ENCODE data around the gene ATXN1. TPM values are rescaled to one million over a fixed set of nuclear protein-coding genes. Genes with fewer than 3 reads are reported as not detected.

Gene ATXN1
- total RNA-seq, 1 experiment from 2014 or later, result 20.8 TPM

DNA sequence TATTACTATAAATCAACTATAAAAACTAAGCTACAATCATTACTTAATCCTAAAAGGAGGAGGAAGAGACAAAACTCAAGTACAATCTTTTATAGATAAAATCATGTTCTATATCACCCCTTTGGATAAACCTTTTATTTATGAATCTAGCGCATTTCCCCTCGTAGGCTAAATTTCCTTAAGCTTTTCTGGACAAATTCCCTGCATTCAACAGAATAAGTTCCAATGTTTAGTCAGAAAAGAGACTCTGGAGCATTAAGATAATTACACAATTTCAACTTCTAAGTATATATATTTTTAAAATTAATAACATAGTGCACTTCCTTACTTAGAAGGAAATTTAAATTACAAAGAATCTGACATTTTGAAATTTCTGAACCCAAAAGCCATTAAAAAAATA is 37.9 kb downstream of the ATXN1 start:
- Histone ChIP-seq H3K27me3 (replicated peaks) (no peaks in the 10 kb centered on the region), H3K27ac (peak overlapping the region; percentile 56), H3K9me3 (replicated peaks) (no peaks in the 10 kb centered on the region), H3K4me1 (replicated peaks) (peaks cover 61% of the 10 kb centered on the region), H3K36me3 (peaks cover under 1% of the 10 kb centered on the region; the same call in 1 of the 2 replicates), H3K4me3 (no peak overlapping the region)
- DNase-seq (ENCODE audit: low read depth in 1 of 2, low spot score in 2 of 2), result no peak

DNA sequence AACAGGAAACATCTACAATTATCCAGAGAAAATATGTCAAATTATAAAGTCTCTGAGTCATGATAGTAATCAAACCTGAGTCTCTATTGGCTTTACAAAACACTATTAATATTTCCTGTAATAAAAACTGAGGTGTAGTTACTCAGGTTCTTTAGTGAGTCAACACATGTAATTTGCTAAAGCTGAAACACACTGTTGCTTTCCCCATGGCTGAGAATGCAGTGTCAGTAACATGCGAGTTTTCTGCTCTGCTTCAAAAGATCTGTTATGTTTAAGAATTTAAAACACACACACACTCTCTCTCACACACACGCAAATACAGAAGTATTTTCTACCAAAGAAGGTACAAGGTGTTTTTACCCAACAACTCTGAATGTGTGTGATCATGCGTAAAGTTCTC is 38.6 kb downstream of the ATXN1 start:
- Histone ChIP-seq H3K4me3 (no peak overlapping the region), H3K27ac (0 out of 2 replicates have a peak overlapping the region, but pooled peaks have one; percentile 56)
- DNase-seq (ENCODE audit: low read depth in 1 of 2, low spot score in 2 of 2), result no peak

DNA sequence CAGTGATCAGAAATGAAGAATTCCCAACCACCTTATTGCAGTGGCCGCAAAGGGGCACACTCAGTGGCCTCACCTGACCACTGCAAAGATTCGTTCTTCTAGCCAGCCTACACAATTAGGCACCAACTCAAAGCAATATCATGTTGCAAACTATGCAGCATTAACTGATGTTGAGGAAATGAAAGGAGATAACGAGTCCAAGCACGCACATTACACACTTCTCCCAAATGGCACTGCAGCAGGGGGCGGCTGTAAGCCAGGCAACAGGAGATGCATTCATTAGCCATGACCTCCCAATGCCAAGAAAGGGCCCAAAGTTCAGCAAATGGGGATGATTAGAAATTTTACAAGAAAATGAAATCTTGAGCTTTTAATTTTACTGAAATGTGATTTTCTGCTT is 39.3 kb downstream of the ATXN1 start:
- H3K4me3 ChIP-seq, result no peak overlapping the region
- H3K27ac ChIP-seq, result no peak overlapping the region
- no peaks in the 10 kb centered on the region for H3K27me3 ChIP-seq (replicated peaks)
- no peak for DNase-seq (ENCODE audit: low read depth in 1 of 2, low spot score in 2 of 2)
- H3K4me1 ChIP-seq (replicated peaks), result peaks cover 55% of the 10 kb centered on the region
- peaks cover 3% of the 10 kb centered on the region; the same call in 1 of the 2 replicates for H3K36me3 ChIP-seq
- H3K9me3 ChIP-seq (replicated peaks), result no peaks in the 10 kb centered on the region

More for the DNA sequence above, 38.6 kb downstream of the ATXN1 start:
- Histone ChIP-seq H3K36me3 (peaks cover 3% of the 10 kb centered on the region; the same call in 1 of the 2 replicates), H3K9me3 (replicated peaks) (no peaks in the 10 kb centered on the region), H3K27me3 (replicated peaks) (no peaks in the 10 kb centered on the region), H3K4me1 (replicated peaks) (peaks cover 57% of the 10 kb centered on the region)

DNA sequence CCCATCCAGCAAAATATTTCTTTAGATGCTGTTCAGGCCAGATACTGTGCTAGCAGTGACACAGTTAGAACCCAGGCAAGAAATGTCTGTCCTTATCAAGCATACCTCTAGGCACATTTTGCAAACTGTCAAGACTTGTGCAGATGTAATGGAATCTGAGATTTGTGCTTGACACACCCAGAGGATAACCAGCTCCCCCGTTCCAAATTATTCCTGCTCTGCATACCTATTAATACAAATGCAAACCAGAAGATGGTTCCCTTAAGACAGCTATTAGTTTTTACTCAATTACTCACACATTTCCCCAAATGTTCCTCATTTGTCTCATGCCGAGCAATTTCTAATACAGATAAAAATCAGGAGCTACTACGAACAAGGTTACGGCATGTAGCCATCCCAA is 40.4 kb downstream of the ATXN1 start:
- Histone ChIP-seq H3K4me1 (replicated peaks) (peaks cover 44% of the 10 kb centered on the region), H3K27ac (no peak overlapping the region), H3K4me3 (no peak overlapping the region), H3K27me3 (replicated peaks) (no peaks in the 10 kb centered on the region), H3K36me3 (peaks cover 3% of the 10 kb centered on the region; the same call in 1 of the 2 replicates), H3K9me3 (replicated peaks) (no peaks in the 10 kb centered on the region)
- DNase-seq (ENCODE audit: low read depth in 1 of 2, low spot score in 2 of 2), result no peak

GRCh38 chr6:16719488-16719887 is 41.8 kb downstream of the ATXN1 start:
- Histone ChIP-seq H3K27me3 (replicated peaks) (no peaks in the 10 kb centered on the region), H3K27ac (no peak overlapping the region), H3K4me1 (replicated peaks) (peaks cover 31% of the 10 kb centered on the region), H3K36me3 (peaks cover 3% of the 10 kb centered on the region; the same call in 1 of the 2 replicates), H3K9me3 (replicated peaks) (no peaks in the 10 kb centered on the region), H3K4me3 (no peak overlapping the region)
- DNase-seq (ENCODE audit: low read depth in 1 of 2, low spot score in 2 of 2), result no peak

- no peaks in the 10 kb centered on the region for H3K9me3 ChIP-seq (replicated peaks)
- no peak overlapping the region for H3K27ac ChIP-seq
- H3K27me3 ChIP-seq (replicated peaks), result no peaks in the 10 kb centered on the region
- H3K36me3 ChIP-seq, result peaks cover 3% of the 10 kb centered on the region; the same call in 1 of the 2 replicates
- H3K4me3 ChIP-seq, result no peak overlapping the region
- peaks cover 25% of the 10 kb centered on the region for H3K4me1 ChIP-seq (replicated peaks)
- DNase-seq (ENCODE audit: low read depth in 1 of 2, low spot score in 2 of 2), result no peak
These were observed 42.9 kb downstream of the ATXN1 start for GRCh38 chr6:16718356-16718755.

DNA sequence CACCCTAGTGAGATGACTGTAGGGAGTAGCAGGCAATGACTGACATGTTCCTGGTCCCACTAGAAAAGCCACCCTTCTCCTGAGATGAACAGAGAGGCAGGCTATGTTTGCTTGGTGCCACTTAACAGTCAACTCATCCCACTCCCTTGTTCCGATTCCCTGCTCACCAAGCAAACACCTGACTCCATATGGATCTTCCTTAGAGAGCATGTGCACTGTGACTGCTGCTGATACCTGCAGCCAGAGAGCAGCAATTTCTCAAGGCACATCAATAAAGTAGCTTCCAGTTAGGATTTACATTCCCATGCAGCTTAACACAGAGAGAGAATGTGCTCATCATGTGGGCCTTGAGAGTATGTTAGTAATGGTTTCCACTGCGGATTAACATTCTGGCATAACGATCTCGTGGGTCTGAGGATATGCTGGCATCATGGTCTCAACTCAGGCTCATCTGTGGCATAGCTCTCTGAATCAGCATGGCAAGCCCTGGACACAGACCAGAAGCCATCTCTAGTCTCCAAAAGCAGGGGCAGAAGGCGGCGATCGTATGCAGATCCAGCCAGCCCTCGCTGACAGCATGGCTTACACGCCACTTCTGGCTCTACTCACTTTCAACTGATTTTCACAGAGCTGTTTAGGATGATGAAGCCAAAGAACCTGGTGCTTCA is 43.9 kb downstream of the ATXN1 start:
- no peak for DNase-seq (ENCODE audit: low read depth in 1 of 2, low spot score in 2 of 2)
- H3K4me3 ChIP-seq, result no peak overlapping the region
- peaks cover 3% of the 10 kb centered on the region; the same call in 1 of the 2 replicates for H3K36me3 ChIP-seq

GRCh38 chr6:16716321-16716858 is 44.9 kb downstream of the ATXN1 start:
- peaks cover 35% of the 10 kb centered on the region for H3K4me1 ChIP-seq (replicated peaks)
- no peak overlapping the region for H3K27ac ChIP-seq
- no peak overlapping the region for H3K4me3 ChIP-seq
- no peak for DNase-seq (ENCODE audit: low read depth in 1 of 2, low spot score in 2 of 2)
- H3K9me3 ChIP-seq (replicated peaks), result no peaks in the 10 kb centered on the region
- H3K36me3 ChIP-seq, result peaks cover 3% of the 10 kb centered on the region; the same call in 1 of the 2 replicates
- no peaks in the 10 kb centered on the region for H3K27me3 ChIP-seq (replicated peaks)

More for the DNA sequence above, 43.9 kb downstream of the ATXN1 start:
- H3K27me3 ChIP-seq (replicated peaks), result no peaks in the 10 kb centered on the region
- peaks cover 25% of the 10 kb centered on the region for H3K4me1 ChIP-seq (replicated peaks)
- H3K9me3 ChIP-seq (replicated peaks), result no peaks in the 10 kb centered on the region
- no peak overlapping the region for H3K27ac ChIP-seq

GRCh38 chr6:16713597-16713996 is 47.7 kb downstream of the ATXN1 start:
- Histone ChIP-seq H3K27me3 (replicated peaks) (no peaks in the 10 kb centered on the region), H3K4me3 (no peak overlapping the region), H3K4me1 (replicated peaks) (peaks cover 28% of the 10 kb centered on the region), H3K9me3 (replicated peaks) (no peaks in the 10 kb centered on the region), H3K27ac (peak overlapping the region; percentile 92), H3K36me3 (peaks cover 3% of the 10 kb centered on the region; the same call in 1 of the 2 replicates)
- DNase-seq (ENCODE audit: low read depth in 1 of 2, low spot score in 2 of 2), result no peak

GRCh38 chr6:16712931-16713484 is 48.3 kb downstream of the ATXN1 start:
- H3K27ac ChIP-seq, result peak overlapping the region; percentile 92
- peaks cover 23% of the 10 kb centered on the region for H3K4me1 ChIP-seq (replicated peaks)
- H3K9me3 ChIP-seq (replicated peaks), result no peaks in the 10 kb centered on the region
- no peaks in the 10 kb centered on the region for H3K36me3 ChIP-seq
- H3K4me3 ChIP-seq, result peak overlapping the region; percentile 14
- peak; percentile 73 to 93 for DNase-seq (ENCODE audit: low read depth in 1 of 2, low spot score in 2 of 2)
- no peaks in the 10 kb centered on the region for H3K27me3 ChIP-seq (replicated peaks)

DNA sequence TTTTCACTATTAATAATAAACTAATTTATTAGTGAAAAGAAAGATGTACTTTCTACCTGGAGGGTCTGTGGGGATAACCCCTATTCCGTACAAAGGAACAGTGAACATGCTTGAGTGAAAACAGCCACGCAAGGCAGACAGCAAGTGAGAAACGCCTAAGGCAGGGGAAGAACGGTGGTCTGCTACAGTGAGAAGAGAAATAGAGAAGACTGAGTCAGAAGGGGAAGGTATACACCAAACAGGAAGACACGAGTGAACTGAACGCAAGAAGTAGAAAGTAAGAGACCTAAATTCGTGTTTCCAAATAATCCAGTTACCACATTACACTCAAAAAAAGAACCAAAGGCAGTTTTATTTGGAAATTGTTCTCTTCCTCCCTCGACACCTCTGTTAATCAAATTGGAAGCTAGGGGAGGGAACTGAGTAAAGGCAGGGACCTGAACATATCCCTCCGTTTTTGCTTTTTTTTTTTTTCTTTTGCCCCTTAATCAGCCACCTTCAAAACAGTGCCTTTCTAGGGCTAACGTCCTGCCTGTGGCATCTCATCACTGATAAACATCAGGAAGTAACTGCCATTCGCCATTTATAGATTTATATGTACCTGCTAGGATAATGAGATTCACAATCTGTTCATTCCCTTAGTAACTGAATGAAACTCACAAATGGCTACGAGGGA is 48.9 kb downstream of the ATXN1 start:
- peaks cover 24% of the 10 kb centered on the region for H3K4me1 ChIP-seq (replicated peaks)
- H3K4me3 ChIP-seq, result peak overlapping the region; percentile 14
- H3K9me3 ChIP-seq (replicated peaks), result no peaks in the 10 kb centered on the region
- peak overlapping the region; percentile 92 for H3K27ac ChIP-seq
- DNase-seq (ENCODE audit: low read depth in 1 of 2, low spot score in 2 of 2), result no peak
- no peaks in the 10 kb centered on the region for H3K27me3 ChIP-seq (replicated peaks)
- no peaks in the 10 kb centered on the region for H3K36me3 ChIP-seq

DNA sequence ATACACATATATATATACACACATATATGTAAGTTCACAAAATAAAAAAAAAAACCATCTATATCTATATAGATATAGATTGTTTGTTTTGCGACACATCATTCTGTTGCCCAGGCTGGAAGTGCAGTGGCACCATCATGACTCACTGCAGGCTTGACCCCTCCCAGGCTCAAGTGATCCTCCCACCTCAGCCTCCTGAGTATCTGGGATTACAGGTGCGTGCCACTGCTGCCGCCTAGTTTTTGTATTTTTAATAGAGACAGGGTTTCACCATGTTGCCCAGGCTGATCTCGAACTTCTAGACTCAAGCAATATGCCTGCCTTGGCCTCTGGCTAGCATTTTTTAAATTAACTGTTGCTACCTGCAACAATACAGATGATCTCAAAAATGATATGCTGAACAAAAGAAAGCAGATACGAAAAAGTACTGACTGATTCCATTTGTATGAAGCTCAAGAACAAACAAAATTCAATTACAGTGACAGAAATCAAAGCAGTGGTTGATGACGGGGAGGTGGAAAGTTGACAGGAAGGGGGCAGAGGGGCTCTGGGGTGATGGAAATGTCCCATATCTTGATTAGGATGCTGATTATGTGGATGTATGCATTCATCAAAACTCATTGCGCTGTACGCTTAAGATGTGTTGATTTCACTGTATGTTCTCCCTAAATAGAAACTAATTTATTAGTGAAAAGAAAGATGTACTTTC is 49.6 kb downstream of the ATXN1 start:
- Histone ChIP-seq H3K4me3 (no peak overlapping the region; the same call in 1 of the 2 replicates), H3K27ac (peak overlapping the region; percentile 92)

More for the DNA sequence above, 49.6 kb downstream of the ATXN1 start:
- Histone ChIP-seq H3K4me1 (replicated peaks) (peaks cover 30% of the 10 kb centered on the region), H3K9me3 (replicated peaks) (no peaks in the 10 kb centered on the region), H3K36me3 (no peaks in the 10 kb centered on the region), H3K27me3 (replicated peaks) (no peaks in the 10 kb centered on the region)
- no peak for DNase-seq (ENCODE audit: low read depth in 1 of 2, low spot score in 2 of 2)

Data from SJSA1 (cell line).